Measurements from ENCODE around the gene TSHB. TPM values are rescaled to one million over a fixed set of nuclear protein-coding genes. Genes with fewer than 3 reads are reported as not detected.

The TSHB gene
- total and polyA plus RNA-seq, 11 donors: not detected

DNA sequence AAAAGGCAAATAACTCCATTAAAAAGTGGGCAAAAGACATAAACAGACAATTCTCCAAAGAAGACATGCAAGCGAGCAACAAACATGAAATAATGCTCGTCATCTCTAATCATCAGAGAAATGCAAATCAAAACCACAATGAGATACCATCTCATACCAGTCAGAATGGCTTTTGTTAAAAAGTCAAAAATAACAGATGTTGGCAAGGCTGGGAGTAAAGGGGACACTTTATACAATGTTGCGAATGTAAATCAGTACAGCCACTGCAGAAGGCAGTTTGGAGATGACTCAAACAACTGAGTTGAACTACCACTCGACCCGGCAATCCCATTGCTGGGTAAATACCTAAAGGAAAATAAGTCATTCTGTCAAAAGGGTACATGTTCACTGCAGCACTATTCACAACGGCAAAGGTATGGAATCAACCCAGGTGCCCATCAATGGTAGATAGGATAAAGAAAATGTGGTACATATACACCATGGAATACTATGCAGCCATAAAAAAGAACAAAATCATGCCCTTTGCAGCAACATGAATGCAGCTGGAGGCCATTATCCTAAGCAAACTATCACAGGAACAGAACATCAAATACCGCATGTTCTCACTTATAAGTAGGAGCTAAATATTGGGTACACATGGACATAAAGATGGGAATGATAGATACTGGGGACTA, 33.7 kb downstream of the TSHB start:
- Histone ChIP-seq H3K9me3 (no peaks in the 10 kb centered on the region), H3K27ac (peak overlapping the region in 10 of 12 donors; percentile 22 to 70 (median 53)), H3K4me3 (no peak overlapping the region), H3K4me1 (peaks cover 0 to 22% (median 0%) of the 10 kb centered on the region in 12 donors), H3K36me3 (no peaks in the 10 kb centered on the region), H3K27me3 (no peaks in the 10 kb centered on the region)
- 88 to 89% (median 88%) methylated on average over 7 of the region's 7 CpGs for whole genome bisulfite sequencing, 4 donors
- TF ChIP-seq CTCF (IDR thresholded peaks at IDR 0.05) (no peak), POLR2A (IDR thresholded peaks at IDR 0.05) (no peak)
- ATAC-seq: no peak
- intact Hi-C loops (cut with DNase I): no loop called here
- DNase-seq: no peak

GRCh38 chr1:115064461-115064860, 34.8 kb downstream of the TSHB start:
- H3K27ac ChIP-seq: no peak overlapping the region
- ATAC-seq: no peak
- intact Hi-C loops (cut with DNase I): no loop called here
- no peaks in the 10 kb centered on the region for H3K9me3 ChIP-seq
- H3K36me3 ChIP-seq: no peaks in the 10 kb centered on the region
- no peaks in the 10 kb centered on the region for H3K27me3 ChIP-seq
- H3K4me3 ChIP-seq: no peak overlapping the region
- TF ChIP-seq POLR2A (IDR thresholded peaks at IDR 0.05) (no peak), CTCF (IDR thresholded peaks at IDR 0.05) (no peak)
- H3K4me1 ChIP-seq: peaks cover 0 to 22% (median under 1%) of the 10 kb centered on the region in 12 donors
- WGBS, 4 donors: 64 to 85% (median 76%) methylated on average over 3 of the region's 3 CpGs
- no peak for DNase-seq

GRCh38 chr1:115065021-115065420, 35.4 kb downstream of the TSHB start:
- no peak overlapping the region for H3K27ac ChIP-seq
- TF ChIP-seq CTCF (IDR thresholded peaks at IDR 0.05) (no peak), POLR2A (IDR thresholded peaks at IDR 0.05) (no peak)
- no peaks in the 10 kb centered on the region for H3K9me3 ChIP-seq
- H3K27me3 ChIP-seq: no peaks in the 10 kb centered on the region
- peaks cover 0 to 22% (median 3%) of the 10 kb centered on the region in 12 donors for H3K4me1 ChIP-seq
- intact Hi-C loops (cut with DNase I): no loop called here
- WGBS, 4 donors: 90 to 91% (median 91%) methylated on average over 6 of the region's 6 CpGs
- DNase-seq (no peak), ATAC-seq (no peak)
- no peak overlapping the region for H3K4me3 ChIP-seq
- no peaks in the 10 kb centered on the region for H3K36me3 ChIP-seq

DNA sequence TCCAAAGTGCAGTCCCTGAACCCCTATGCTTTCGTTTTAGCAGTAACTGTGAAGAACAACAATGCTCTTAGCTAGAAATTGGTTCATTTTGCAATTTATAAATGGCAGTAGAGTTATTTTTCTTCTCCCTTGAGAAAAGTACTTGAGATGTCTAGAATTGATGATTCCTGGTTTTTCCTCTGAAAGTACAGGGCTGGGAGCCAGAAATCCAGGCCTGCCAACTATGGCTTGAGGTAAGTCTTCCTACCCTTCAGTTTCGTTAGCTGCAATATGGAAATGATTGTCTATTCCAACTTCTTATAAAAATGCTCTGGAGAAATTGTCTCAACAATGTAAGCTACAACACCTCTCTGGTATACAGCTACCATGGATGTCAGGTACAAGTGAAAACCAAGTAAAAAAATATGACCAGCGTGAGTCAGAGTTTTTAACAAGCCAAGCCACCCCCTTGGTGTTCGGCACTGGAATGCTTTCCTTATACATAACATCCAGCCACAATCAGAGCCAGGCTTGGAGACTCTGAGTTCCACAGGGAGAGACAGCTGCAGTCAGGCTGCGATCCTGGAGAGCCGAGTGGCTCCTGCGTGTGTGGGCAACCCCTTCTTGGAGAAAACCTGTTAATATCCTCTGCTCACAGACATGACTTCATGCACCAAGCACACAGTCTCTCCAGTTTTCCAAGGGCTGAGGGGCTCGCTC, 37.7 kb downstream of the TSHB start:
- intact Hi-C loops (cut with DNase I): no loop called here
- H3K4me3 ChIP-seq: no peak overlapping the region
- ATAC-seq (peak in 1 of 4 donors; percentile 28), DNase-seq (no peak)
- H3K9me3 ChIP-seq: no peaks in the 10 kb centered on the region
- H3K36me3 ChIP-seq: no peaks in the 10 kb centered on the region
- no peaks in the 10 kb centered on the region for H3K27me3 ChIP-seq
- H3K27ac ChIP-seq: peak overlapping the region in 1 of 12 donors; percentile 75
- H3K4me1 ChIP-seq: peaks cover 0 to 17% (median 1%) of the 10 kb centered on the region in 12 donors
- 79 to 88% (median 87%) methylated on average over 7 to 8 of the region's 8 CpGs for WGBS, 4 donors
- no peak for TF ChIP-seq POLR2A (IDR thresholded peaks at IDR 0.05)
- TF ChIP-seq CTCF (IDR thresholded peaks at IDR 0.05): no peak
